ENCODE data around the gene RUFY1.
A peak's percentile ranks its signal among the peaks of the same experiment; 100 is the strongest.

DNA sequence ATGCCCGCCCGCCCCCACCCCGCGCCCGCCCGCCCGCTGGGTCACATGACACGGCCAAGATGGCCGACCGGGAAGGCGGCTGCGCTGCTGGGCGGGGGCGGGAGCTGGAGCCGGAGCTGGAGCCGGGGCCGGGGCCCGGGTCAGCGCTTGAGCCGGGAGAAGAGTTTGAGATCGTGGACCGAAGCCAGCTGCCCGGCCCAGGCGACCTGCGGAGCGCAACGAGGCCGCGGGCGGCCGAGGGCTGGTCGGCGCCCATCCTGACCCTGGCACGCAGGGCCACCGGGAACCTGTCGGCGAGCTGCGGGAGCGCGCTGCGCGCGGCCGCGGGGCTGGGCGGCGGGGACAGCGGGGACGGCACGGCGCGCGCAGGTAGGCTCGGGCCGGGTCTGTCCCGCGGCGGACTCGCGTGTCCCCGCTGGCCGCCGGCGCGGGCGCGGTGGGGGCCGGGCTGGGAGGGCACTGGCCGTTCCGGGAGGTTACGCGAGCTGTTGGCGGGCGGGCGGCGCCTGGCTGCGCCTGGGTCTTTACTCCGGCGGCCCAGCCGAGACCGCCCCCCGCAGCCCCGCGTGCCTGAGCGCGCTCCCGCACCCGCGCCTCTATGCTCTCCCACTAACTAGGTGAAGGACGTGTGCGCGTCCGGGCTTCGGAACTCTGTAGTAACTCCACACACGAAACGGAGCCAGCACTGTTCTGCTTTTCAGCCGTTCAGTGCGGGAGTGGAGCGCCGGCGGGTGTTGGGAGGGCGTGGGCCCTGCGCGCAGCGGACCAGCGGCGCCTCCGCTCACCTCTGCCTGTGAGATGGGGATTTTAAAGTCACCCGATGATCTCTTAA lies at the start of gene RUFY1:
- TF ChIP-seq, protein P1, sequence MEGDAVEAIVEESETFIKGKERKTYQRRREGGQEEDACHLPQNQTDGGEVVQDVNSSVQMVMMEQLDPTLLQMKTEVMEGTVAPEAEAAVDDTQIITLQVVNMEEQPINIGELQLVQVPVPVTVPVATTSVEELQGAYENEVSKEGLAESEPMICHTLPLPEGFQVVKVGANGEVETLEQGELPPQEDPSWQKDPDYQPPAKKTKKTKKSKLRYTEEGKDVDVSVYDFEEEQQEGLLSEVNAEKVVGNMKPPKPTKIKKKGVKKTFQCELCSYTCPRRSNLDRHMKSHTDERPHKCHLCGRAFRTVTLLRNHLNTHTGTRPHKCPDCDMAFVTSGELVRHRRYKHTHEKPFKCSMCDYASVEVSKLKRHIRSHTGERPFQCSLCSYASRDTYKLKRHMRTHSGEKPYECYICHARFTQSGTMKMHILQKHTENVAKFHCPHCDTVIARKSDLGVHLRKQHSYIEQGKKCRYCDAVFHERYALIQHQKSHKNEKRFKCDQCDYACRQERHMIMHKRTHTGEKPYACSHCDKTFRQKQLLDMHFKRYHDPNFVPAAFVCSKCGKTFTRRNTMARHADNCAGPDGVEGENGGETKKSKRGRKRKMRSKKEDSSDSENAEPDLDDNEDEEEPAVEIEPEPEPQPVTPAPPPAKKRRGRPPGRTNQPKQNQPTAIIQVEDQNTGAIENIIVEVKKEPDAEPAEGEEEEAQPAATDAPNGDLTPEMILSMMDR (IDR thresholded peaks at IDR 0.05; ENCODE audit: borderline replicate concordance, extremely low read depth, low read length, poor library complexity, severe bottlenecking): peak; percentile 2
- no peak for TF ChIP-seq EZH2 (IDR thresholded peaks at IDR 0.05; ENCODE audit: borderline replicate concordance, low read depth, low read length, severe bottlenecking)

Measured in DND-41 (cell line).